Measurements from ENCODE around the gene FTO. TPM values are rescaled to one million over a fixed set of nuclear protein-coding genes. Genes with fewer than 3 reads are reported as not detected.

Gene FTO
- total RNA-seq, 4 donors from 2014 or later, result 125 to 182 (median 164) TPM

GRCh38 chr16:53925526-53925925 lies 221.6 kb downstream of the FTO start:
- H3K9me3 ChIP-seq, result no peaks in the 10 kb centered on the region
- H3K36me3 ChIP-seq, result no peaks in the 10 kb centered on the region
- H3K27me3 ChIP-seq, result no peaks in the 10 kb centered on the region
- DNase-seq, result no peak
- no peak overlapping the region for H3K4me3 ChIP-seq (replicated peaks in 1 of 3)
- H3K27ac ChIP-seq, result no peak overlapping the region
- WGBS, 2 donors, result 83 to 84% methylated on average over 3 of the region's 3 CpGs
- TF ChIP-seq CTCF (IDR thresholded peaks at IDR 0.05), result no peak
- no peak for TF ChIP-seq POLR2A (IDR thresholded peaks at IDR 0.05)
- intact Hi-C loops (cut with DNase I), result no loop called here
- peaks cover 22 to 26% of the 10 kb centered on the region in 2 donors for H3K4me1 ChIP-seq

- 95 to 97% methylated on average over 4 of the region's 4 CpGs for WGBS, 2 donors
- no peaks in the 10 kb centered on the region for H3K9me3 ChIP-seq
Observed at GRCh38 chr16:53926209-53926608, 222.3 kb downstream of the FTO start.

GRCh38 chr16:53932975-53933374 lies 229.0 kb downstream of the FTO start:
- H3K9me3 ChIP-seq, result no peaks in the 10 kb centered on the region
- no peaks in the 10 kb centered on the region for H3K27me3 ChIP-seq
- H3K36me3 ChIP-seq, result no peaks in the 10 kb centered on the region
- intact Hi-C loops (cut with DNase I), result no loop called here
- H3K27ac ChIP-seq, result peak overlapping the region; percentile 12 to 57 (median 19)
- no peak overlapping the region for H3K4me3 ChIP-seq (replicated peaks in 1 of 3)
- 95 to 96% methylated on average over 2 of the region's 2 CpGs for WGBS, 2 donors
- H3K4me1 ChIP-seq, result peaks cover 16 to 27% of the 10 kb centered on the region in 2 donors
- TF ChIP-seq CTCF (IDR thresholded peaks at IDR 0.05) (no peak), POLR2A (IDR thresholded peaks at IDR 0.05) (no peak)
- no peak for DNase-seq

More at GRCh38 chr16:53926209-53926608, 222.3 kb downstream of the FTO start:
- Histone ChIP-seq H3K27ac (no peak overlapping the region), H3K4me3 (replicated peaks in 1 of 3) (no peak overlapping the region), H3K4me1 (peaks cover 22 to 26% of the 10 kb centered on the region in 2 donors), H3K27me3 (no peaks in the 10 kb centered on the region), H3K36me3 (no peaks in the 10 kb centered on the region)
- no peak for DNase-seq
- TF ChIP-seq POLR2A (IDR thresholded peaks at IDR 0.05) (no peak), CTCF (IDR thresholded peaks at IDR 0.05) (no peak)
- intact Hi-C loops (cut with DNase I), result no loop called here

GRCh38 chr16:53933407-53933806 lies 229.5 kb downstream of the FTO start:
- H3K9me3 ChIP-seq, result no peaks in the 10 kb centered on the region
- peak overlapping the region; percentile 12 to 57 (median 28) for H3K27ac ChIP-seq
- WGBS, 2 donors, result 34 to 35% methylated on average over 3 of the region's 3 CpGs
- intact Hi-C loops (cut with DNase I), result no loop called here
- TF ChIP-seq POLR2A (IDR thresholded peaks at IDR 0.05) (no peak), CTCF (IDR thresholded peaks at IDR 0.05) (no peak)
- no peak overlapping the region for H3K4me3 ChIP-seq (replicated peaks in 1 of 3)
- H3K36me3 ChIP-seq, result no peaks in the 10 kb centered on the region
- peak in 1 of 2 donors; percentile 24 for DNase-seq
- H3K4me1 ChIP-seq, result peaks cover 16 to 27% of the 10 kb centered on the region in 2 donors
- H3K27me3 ChIP-seq, result no peaks in the 10 kb centered on the region

- WGBS, 2 donors, result 87 to 92% methylated on average over 2 of the region's 2 CpGs
- H3K36me3 ChIP-seq, result no peaks in the 10 kb centered on the region
- no peak for DNase-seq
- H3K27ac ChIP-seq, result no peak overlapping the region
- peaks cover 16 to 27% of the 10 kb centered on the region in 2 donors for H3K4me1 ChIP-seq
- H3K27me3 ChIP-seq, result no peaks in the 10 kb centered on the region
- intact Hi-C loops (cut with DNase I), result no loop called here
- H3K4me3 ChIP-seq (replicated peaks in 1 of 3), result no peak overlapping the region
- no peak for TF ChIP-seq POLR2A (IDR thresholded peaks at IDR 0.05)
- TF ChIP-seq CTCF (IDR thresholded peaks at IDR 0.05), result no peak
- H3K9me3 ChIP-seq, result no peaks in the 10 kb centered on the region
Observed at GRCh38 chr16:53936052-53936451, 232.1 kb downstream of the FTO start.

Measured in thyroid gland (tissue), 4 donors.